DMS153 treated with DMSO at 0.1 percent for 48 hours (cell line): Measurements from ENCODE around the gene DHX35.
"Not testable (repeated sequence)": the region's sequence is repeated elsewhere in the genome, so short reads cannot be mapped to it uniquely, and the experiment has no call there.

Experiments
- DNase-seq: peaks from one replicate; lab custom pipeline; 2025; ENCODE audit not compliant: unreplicated experiment; lab: John Stamatoyannopoulos, UW

DHX35 gene

DNA sequence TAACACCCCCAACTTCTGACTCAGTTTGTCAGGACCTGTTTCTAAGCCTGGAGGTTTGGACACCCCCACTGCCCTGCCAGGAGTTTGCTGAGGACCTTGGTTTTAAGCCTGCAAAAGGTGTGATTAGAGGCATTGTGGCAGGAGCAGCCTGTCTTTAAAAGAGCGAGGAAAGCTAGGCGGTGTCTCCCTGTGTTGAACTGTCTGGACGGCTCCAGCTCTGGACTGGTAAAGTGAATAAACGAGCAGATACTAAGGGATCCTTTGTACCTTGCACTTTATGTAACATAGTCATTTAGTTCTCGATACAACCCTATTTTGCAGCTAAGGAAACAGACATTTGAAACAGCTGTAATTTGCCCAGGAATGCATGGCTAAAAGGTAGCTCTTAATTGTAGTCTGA is 21.5 kb upstream of the DHX35 start:
- DNase-seq: no peak

GRCh38 chr20:38941726-38942389 is 20.3 kb upstream of the DHX35 start:
- no peak for DNase-seq

- DNase-seq: no peak
Measured at GRCh38 chr20:38945012-38945411, 17.1 kb upstream of the DHX35 start.

DNA sequence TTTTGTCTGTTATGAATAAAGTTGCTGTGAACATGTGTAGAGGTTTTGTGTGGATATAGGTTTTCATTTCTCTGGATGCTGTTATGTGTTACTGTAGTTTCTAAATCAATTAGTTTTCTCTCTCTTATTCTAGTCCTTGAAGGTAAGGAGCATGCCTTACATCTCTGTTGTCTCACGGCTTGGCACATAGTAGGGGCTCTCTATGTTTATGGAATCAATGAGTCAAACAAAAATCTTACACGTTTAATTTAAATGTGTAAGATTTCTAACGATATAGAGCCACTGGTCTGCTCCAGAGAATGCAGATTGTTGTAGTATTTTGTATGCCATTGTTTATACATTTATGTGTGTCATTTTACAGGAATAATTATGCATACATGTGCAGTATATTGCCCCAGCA is 15.3 kb upstream of the DHX35 start:
- DNase-seq: no peak

DNA sequence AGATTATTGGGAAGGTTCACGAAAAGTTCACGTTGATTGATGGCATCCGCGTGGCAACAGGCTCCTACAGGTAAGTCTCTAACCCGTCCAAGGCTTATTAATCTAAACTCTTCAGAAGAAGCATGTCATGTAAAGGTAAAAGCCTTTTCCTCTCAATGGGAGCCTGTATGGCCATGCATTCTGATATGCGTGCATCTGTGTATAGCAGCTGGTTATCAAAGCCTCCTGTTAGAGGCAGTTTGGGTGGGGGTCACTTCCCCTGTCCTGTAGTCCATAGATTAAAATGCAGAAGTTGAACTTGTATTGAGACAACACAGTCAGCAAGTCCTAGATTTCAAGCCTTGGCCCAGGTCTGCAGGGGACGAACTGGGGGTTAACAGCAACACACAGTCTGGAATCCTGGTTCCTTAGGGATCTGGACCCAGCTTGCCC is 14.2 kb upstream of the DHX35 start:
- DNase-seq: no peak

GRCh38 chr20:38950254-38950653 is 11.9 kb upstream of the DHX35 start:
- DNase-seq: no peak

DNA sequence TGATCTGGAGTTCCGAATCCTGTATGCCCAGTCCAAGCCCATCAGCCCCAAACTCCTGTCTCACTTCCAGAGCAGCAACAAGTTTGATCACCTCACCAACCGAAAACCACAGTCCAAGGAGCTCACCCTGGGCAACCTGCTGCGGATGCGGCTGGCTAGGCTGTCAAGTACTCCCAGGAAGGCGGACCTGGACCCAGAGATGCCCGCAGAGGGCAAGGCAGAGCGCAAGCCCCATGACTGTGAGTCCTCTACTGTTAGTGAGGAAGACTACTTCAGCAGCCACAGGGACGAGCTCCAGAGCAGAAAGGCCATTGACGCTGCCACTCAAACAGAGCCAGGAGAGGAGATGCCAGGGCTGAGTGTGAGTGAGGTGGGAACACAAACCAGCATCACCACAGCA is 10.5 kb upstream of the DHX35 start:
- no peak for DNase-seq

DNA sequence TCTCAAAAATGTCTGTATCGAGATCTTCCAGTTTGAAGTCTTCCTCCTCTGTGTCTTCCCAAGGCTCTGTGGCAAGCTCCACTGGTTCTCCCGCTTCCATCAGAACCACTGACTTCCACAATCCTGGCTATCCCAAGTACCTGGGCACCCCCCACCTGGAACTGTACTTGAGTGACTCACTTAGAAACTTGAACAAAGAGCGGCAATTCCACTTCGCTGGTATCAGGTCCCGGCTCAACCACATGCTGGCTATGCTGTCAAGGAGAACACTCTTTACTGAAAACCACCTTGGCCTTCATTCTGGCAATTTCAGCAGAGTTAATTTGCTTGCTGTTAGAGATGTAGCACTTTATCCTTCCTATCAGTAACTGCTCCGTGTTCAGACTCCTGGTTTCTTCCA is 10.0 kb upstream of the DHX35 start:
- DNase-seq: no peak

- DNase-seq: no peak
Measured at GRCh38 chr20:38953630-38954340, 8.4 kb upstream of the DHX35 start.

- DNase-seq: no peak
Measured at GRCh38 chr20:38957235-38957876, 4.8 kb upstream of the DHX35 start.

DNA sequence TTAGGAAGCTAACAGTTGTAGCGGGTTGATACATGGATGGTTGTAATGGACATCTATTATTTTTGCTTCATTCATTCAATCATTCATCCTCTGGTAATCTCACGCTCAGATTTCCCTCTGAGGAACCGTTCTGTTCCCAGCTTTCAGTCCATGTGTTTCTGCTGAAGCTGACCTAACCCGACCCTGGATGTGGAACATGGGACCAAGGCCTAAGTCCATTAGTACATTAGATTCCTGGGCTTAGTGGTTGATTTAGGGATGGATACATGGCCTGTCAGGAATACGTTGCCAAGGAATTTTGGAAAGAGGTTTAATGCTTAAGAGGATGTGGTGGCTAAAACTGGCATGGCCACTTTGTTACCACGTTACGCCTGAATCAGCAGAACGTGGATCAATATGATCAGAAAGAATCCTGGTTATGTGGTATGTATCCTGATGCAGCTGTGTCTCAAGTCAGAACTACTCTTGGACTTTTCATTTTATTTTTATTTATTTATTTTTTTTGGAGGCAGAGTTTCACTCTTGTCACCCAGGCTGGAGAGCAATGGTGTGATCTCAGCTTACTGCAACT is 4.1 kb upstream of the DHX35 start:
- no peak for DNase-seq

- not testable (repeated sequence) for DNase-seq
Measured at GRCh38 chr20:38960187-38960687, 1.9 kb upstream of the DHX35 start.

- no peak for DNase-seq
Measured at GRCh38 chr20:38961530-38962043, 557 bp upstream of the DHX35 start.

DNA sequence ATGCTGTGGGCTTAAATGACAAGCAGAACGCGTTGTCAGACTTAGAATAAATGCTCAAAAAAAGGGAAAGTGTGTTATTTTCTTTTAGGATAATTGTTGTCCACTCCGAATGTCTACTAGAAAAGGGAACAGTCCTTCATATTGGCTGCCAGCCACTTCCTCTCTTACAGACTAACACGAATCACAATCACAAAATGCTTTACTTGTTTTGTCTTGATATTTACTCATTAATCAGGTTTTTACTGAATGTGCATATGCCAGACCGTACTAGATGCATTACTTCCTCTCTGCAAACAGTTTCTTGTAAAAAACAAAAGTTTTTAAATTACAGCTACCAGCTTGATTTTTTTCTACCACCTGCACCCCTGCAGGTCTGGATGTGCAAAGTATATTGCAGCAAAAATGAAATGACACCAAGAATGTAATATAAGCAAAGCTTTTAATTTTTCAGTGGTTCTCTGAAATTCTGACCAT is 821 bp downstream of the DHX35 start:
- DNase-seq: no peak

DNA sequence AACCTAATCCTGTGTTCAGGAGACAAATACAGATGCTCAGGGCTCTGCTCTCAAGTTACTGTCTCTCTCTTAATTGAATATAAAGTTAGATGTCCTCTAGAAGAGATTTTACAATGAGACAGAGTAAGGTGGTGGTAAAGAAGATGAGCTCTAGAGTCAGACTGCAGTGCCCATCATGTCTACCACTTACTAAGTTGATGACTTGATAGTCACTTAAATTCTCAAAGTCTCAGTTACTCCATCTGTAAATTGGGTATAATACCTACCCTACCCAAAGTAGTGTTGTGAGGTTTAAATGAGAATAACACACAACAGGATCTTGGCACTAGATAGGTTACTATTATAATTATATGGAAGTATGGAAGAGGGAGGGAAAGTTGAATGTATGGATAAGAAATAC is 1.6 kb downstream of the DHX35 start:
- no peak for DNase-seq

GRCh38 chr20:38965264-38965663 is 3.1 kb downstream of the DHX35 start:
- DNase-seq: no peak

- no peak for DNase-seq
Measured at GRCh38 chr20:38968090-38968489, 5.9 kb downstream of the DHX35 start.

GRCh38 chr20:38969708-38970107 is 7.6 kb downstream of the DHX35 start:
- DNase-seq: no peak

- no peak for DNase-seq
Measured at GRCh38 chr20:38970302-38970701, 8.2 kb downstream of the DHX35 start.

DNA sequence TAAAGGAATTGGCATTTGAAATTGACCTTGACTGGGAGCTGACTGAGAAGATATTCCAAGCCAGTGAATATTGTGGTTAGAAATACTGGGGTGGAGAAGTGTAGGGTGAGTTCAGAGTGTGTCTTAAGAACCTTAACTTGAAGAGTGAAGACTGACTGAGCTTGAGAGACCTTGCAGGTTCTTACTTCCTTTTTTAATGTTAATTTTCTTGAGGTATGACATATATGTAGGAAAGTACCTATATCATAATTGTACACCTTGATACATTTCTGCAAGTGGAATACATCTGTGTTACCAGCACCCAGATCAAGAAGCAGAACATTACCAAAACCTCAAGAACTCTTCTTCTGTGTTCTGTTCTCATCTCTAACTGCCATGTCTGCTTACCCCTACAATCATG is 11.0 kb downstream of the DHX35 start:
- DNase-seq: no peak

- DNase-seq: no peak
Measured at GRCh38 chr20:38973645-38974044, 11.5 kb downstream of the DHX35 start.
